Calu3 (cell line): ENCODE results near the gene ZNF407. TPM values are rescaled to one million over a fixed set of nuclear protein-coding genes. Genes with fewer than 3 reads are reported as not detected.
A peak's percentile ranks its signal among the peaks of the same experiment; 100 is the strongest.

Experiments
- BruUV-seq: library from RNA; stranded (reverse); fragments of 400-500 nt; replicated peaks from 2 replicates; lab custom pipeline; 2021; lab: Mats Ljungman, UMichigan
- CTCF ChIA-PET: fragments of 300-600 bp; sonication (Branson Sonifier 250); formaldehyde crosslinking; loops from one replicate; lab custom pipeline; 2022; ENCODE audit warnings: antibody characterized with exemption; lab: Charles Lee
- DNase-seq: peaks from one replicate; pipeline ENCODE4 v3.0.0; 2022
- H3K27ac Mint-ChIP-seq: one replicate; pipeline ENCODE4 v1.8.0; 2022; ENCODE audit warnings: mixed read lengths; ENCODE audit not compliant: unreplicated experiment
- H3K27me3 Mint-ChIP-seq: one replicate; pipeline ENCODE4 v1.8.0; 2022; ENCODE audit warnings: mixed read lengths; ENCODE audit not compliant: unreplicated experiment
- H3K36me3 Mint-ChIP-seq: one replicate; pipeline ENCODE4 v1.8.0; 2022; ENCODE audit warnings: mild to moderate bottlenecking, moderate library complexity, mixed read lengths; ENCODE audit not compliant: insufficient read depth, unreplicated experiment
- H3K4me1 Mint-ChIP-seq: one replicate; pipeline ENCODE4 v1.8.0; 2022; ENCODE audit warnings: mild to moderate bottlenecking, low read depth, mixed read lengths; ENCODE audit not compliant: unreplicated experiment
- H3K4me3 Mint-ChIP-seq: one replicate; pipeline ENCODE4 v1.8.0; 2022; ENCODE audit warnings: mild to moderate bottlenecking, low read depth, moderate library complexity, mixed read lengths; ENCODE audit not compliant: unreplicated experiment
- H3K9me3 Mint-ChIP-seq: one replicate; pipeline ENCODE4 v1.8.0; 2022; ENCODE audit warnings: low read depth, mixed read lengths; ENCODE audit not compliant: unreplicated experiment
- intact Hi-C: fragments of 100-400 bp; cut with micrococcal nuclease; formaldehyde crosslinking; loops from one replicate; pipeline ENCODE4 v1.10.0; 2022; ENCODE audit not compliant: unreplicated experiment
- total RNA-seq: library from RNA; stranded (reverse); gene quantifications from 2 replicates; pipeline ENCODE4 v1.2.3, GENCODE V29; 2022
- TF ChIP-seq, protein P1 (sequence below): fragments of 200-600 bp; IDR thresholded peaks from one replicate; pipeline ENCODE4 v1.8.0; 2022; ENCODE audit warnings: antibody characterized with exemption; ENCODE audit not compliant: unreplicated experiment

Gene ZNF407
- total RNA-seq, 1 experiment from 2014 or later: 17.4 TPM

GRCh38 chr18:74645679-74646078 is 48.0 kb downstream of the ZNF407 start:
- H3K36me3 Mint-ChIP-seq: no peaks in the 10 kb centered on the region
- TF ChIP-seq, protein P1, sequence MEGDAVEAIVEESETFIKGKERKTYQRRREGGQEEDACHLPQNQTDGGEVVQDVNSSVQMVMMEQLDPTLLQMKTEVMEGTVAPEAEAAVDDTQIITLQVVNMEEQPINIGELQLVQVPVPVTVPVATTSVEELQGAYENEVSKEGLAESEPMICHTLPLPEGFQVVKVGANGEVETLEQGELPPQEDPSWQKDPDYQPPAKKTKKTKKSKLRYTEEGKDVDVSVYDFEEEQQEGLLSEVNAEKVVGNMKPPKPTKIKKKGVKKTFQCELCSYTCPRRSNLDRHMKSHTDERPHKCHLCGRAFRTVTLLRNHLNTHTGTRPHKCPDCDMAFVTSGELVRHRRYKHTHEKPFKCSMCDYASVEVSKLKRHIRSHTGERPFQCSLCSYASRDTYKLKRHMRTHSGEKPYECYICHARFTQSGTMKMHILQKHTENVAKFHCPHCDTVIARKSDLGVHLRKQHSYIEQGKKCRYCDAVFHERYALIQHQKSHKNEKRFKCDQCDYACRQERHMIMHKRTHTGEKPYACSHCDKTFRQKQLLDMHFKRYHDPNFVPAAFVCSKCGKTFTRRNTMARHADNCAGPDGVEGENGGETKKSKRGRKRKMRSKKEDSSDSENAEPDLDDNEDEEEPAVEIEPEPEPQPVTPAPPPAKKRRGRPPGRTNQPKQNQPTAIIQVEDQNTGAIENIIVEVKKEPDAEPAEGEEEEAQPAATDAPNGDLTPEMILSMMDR: no peak
- no peaks in the 10 kb centered on the region for H3K27me3 Mint-ChIP-seq
- no peaks in the 10 kb centered on the region for H3K4me1 Mint-ChIP-seq
- CTCF ChIA-PET: no interaction called here
- H3K27ac Mint-ChIP-seq: no peak overlapping the region
- no TSS peak for BruUV-seq
- H3K4me3 Mint-ChIP-seq: no peak overlapping the region
- H3K9me3 Mint-ChIP-seq: no peaks in the 10 kb centered on the region
- DNase-seq: no peak
- intact Hi-C loops: no loop called here

DNA sequence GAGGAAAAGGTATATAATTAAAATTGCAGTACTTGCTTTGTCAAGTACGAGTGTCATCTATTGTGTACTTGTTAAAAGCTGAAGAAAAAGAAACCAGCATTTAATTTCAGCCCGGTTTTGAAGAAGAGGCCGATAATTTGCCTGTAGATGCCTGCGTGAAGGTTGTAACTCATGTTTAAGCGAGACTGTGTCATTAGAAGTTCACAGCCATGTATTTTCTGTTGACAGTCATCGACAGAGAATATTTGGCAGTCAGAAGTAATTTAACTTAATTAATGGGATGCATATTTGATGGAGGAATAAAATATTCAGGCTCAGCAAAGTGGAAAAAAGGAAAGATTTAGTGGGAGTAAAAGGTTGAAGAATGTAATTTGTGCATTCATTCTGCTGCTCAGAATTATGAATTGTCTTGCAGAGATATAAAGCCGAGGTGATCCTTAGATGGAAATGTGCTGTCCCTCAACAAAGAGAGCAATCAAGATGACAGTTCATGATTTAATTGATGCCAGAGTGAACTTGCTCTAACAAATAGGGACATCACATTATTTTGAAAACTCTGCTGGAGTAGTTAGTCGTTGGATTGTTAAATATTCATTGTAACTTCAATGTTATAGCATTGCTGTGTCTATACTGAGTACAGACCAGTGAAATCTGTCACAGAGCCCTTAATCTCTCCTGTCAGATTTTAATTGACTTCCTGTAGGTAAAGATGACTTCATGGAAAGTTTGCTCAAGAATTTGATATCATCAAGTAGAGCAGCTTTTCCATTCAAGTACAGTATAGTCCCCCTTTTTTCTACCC is 53.9 kb downstream of the ZNF407 start:
- BruUV-seq: no TSS peak
- TF ChIP-seq, protein P1: no peak
- intact Hi-C loops: loop anchor here (1.0 to 10.0 kb wide), 5 partner anchors 246 to 1693 kb away; no protein-coding TSS in a partner anchor
- Mint-ChIP-seq H3K27me3 (no peaks in the 10 kb centered on the region), H3K36me3 (no peaks in the 10 kb centered on the region), H3K9me3 (no peaks in the 10 kb centered on the region), H3K4me3 (no peak overlapping the region), H3K27ac (no peak overlapping the region), H3K4me1 (no peaks in the 10 kb centered on the region)
- DNase-seq: no peak
- CTCF ChIA-PET: no interaction called here

DNA sequence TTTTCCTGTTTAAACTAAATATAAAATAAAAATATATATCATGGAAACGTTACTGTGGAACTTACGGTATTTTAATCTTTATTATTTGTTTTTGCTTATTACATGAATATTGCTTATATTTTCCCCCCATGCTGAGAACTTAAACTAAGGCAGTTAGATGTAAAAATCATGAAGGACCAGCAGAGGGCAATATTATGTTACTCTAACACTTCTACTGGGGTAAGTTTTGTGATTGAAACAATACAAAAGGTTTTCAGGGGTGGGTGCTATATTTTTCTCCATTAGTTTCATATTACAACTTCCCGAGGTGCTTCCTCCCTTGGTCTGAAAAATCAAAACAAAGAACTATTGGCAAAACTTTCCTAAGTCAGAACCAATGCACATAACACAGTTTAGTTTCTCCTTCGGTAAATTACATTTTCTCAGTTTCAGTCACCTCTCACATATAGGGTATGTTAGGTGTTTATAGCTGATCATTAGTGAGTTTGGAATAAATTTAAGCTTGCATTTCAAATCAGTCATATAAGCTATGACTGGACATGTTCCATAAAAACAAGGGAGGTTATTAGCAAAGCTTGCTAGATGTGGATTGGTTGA is 54.8 kb downstream of the ZNF407 start:
- H3K4me3 Mint-ChIP-seq: no peak overlapping the region
- BruUV-seq: no TSS peak
- TF ChIP-seq, protein P1: no peak
- CTCF ChIA-PET: interaction anchor here (1.0 kb wide), 1 partner anchor 389 kb away, joined by 6 read pairs; no protein-coding TSS in a partner anchor
- no peaks in the 10 kb centered on the region for H3K27me3 Mint-ChIP-seq
- H3K27ac Mint-ChIP-seq: no peak overlapping the region
- no peaks in the 10 kb centered on the region for H3K36me3 Mint-ChIP-seq
- peaks cover 1% of the 10 kb centered on the region for H3K4me1 Mint-ChIP-seq
- peak; percentile 10 for DNase-seq
- no peaks in the 10 kb centered on the region for H3K9me3 Mint-ChIP-seq
- intact Hi-C loops: loop anchor here (1.0 to 10.0 kb wide), 5 partner anchors 245 to 1692 kb away; no protein-coding TSS in a partner anchor

GRCh38 chr18:74654638-74655037 is 57.0 kb downstream of the ZNF407 start:
- TF ChIP-seq, protein P1: no peak
- CTCF ChIA-PET: no interaction called here
- H3K9me3 Mint-ChIP-seq: no peaks in the 10 kb centered on the region
- no TSS peak for BruUV-seq
- no peak for DNase-seq
- no peaks in the 10 kb centered on the region for H3K27me3 Mint-ChIP-seq
- H3K36me3 Mint-ChIP-seq: no peaks in the 10 kb centered on the region
- no peak overlapping the region for H3K27ac Mint-ChIP-seq
- peaks cover 8% of the 10 kb centered on the region for H3K4me1 Mint-ChIP-seq
- no peak overlapping the region for H3K4me3 Mint-ChIP-seq
- intact Hi-C loops: loop anchor here (2.0 to 10.0 kb wide), 4 partner anchors 243 to 1690 kb away; no protein-coding TSS in a partner anchor
